UCSD-AML1 (cell line): ENCODE results near the gene LAMB4.

Experiments used
- DNase-seq: peaks from one replicate; lab custom pipeline; 2025; ENCODE audit not compliant: unreplicated experiment; lab: John Stamatoyannopoulos, UW

LAMB4 gene

DNA sequence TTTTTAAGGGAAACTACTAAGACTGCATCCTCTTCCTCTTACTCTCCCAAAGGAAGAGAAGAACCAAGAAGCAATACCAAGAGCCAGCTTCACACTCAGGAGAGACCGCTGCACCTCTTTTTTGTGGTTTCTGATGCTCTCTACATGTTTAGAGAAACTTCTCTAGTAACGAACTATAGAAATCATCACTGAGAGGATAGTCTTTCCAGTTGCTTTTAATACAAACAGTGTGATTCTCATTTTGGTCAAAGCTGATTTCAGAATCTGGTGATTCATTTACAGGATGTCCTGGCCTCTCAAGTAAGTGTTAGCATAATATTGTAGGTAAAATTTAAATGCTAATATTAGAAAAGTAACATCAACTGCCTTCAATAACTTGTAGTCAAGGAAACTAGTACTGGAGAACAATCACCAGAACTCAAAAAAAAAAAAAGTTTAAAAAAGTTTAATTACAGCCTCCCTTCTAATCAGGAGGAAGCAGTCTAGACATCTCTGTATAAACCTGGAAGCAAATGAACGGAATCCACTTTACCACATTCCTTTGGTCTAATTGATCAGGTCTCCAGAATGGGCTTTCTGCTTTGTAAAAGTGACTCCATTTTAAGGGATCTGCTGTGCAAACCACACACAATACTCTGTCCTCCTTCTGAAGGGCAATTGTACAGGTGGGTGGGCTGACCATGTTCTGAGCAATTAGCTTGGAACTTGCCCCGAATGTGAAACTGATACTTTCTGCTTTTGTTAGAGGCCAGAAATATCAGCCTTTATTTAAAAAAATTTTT is 130.2 kb downstream of the LAMB4 start:
- no peak for DNase-seq

GRCh38 chr7:107998660-107999480 is 131.3 kb downstream of the LAMB4 start:
- no peak for DNase-seq

DNA sequence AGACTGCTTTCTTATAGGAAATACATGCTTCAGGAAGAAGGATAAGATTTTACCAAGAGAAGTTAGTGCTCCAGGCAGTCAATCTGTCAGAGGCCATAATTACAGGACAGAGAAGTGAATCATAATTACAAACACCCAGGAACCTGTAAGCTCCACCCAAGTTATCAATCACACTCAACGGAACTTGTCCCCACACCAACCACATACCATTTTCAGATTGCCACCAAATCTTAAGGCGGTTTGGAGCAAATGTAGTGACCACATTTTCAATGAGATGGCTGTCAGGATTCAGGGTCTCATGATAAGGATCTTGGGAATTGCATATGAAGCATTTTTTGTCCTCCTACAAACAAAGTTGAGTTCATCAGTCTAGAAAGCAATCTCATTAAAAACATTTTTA is 132.0 kb downstream of the LAMB4 start:
- no peak for DNase-seq

GRCh38 chr7:107996072-107996882 is 133.9 kb downstream of the LAMB4 start:
- no peak for DNase-seq

GRCh38 chr7:107995184-107996071 is 134.7 kb downstream of the LAMB4 start:
- DNase-seq = no peak

GRCh38 chr7:107994421-107995030 is 135.6 kb downstream of the LAMB4 start:
- DNase-seq = no peak

DNA sequence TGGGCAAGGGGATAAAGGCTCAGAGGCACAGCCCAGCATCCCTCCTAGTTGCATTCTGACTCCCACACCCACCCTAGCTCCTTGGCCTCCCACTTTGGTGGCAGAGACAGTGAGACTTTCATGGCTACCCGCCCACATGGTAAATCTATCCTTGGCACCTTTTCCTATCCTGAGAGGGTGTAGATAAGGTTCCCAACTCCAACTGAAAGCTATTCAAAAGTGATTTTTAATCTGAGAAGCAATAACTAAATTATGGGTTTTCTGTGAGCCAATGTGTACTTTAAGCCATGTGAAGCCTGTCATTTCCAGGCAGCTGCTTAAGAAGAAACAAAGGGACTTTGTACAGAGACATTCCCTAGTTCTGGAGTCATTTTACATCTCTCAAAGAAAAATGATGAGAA is 136.3 kb downstream of the LAMB4 start:
- DNase-seq = no peak

GRCh38 chr7:107989618-107990373 is 140.4 kb downstream of the LAMB4 start:
- no peak for DNase-seq

DNA sequence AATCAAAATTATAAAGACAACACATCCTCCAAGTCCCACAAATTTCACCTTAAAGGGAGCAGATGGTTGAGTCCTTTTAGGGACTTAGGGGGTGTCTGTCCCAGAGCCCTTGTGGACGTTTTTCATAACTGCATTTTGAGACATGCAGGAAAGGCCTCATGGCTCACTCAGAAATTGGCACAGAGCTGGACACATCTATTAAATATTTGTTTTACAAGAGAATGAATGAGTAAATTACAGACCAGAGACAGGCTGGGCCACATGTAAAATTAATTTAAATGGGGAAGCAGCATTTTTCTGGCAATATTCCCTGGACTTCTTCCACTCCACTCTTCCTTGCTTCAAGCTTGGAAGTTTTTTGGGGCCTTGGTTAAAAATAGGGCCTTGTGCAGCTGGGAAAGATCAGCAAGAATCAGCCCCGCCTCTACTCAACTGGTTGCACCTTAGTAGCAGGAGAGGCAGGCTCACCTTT is 147.2 kb downstream of the LAMB4 start:
- DNase-seq = no peak

- DNase-seq = no peak
Observed at GRCh38 chr7:107982042-107982840, 147.9 kb downstream of the LAMB4 start.

DNA sequence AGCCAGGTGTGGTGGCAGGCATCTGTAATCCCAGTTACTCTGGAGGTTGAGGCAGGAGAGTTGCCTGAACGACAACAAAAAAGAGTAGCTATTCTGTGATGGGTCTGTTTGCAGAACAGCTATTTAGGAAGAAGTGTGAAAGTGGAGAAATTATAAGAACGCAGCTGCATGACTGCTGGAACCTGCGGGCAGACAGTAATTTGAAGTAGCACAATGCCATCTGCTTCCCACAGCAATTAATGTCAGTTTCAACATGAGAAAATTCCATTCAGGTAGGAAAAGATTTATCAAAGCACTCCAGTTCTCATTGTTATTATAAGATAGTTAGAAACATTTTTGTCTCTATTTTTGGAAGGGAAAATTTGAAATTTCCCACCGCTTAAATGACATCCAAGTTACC is 148.7 kb downstream of the LAMB4 start:
- DNase-seq = no peak

DNA sequence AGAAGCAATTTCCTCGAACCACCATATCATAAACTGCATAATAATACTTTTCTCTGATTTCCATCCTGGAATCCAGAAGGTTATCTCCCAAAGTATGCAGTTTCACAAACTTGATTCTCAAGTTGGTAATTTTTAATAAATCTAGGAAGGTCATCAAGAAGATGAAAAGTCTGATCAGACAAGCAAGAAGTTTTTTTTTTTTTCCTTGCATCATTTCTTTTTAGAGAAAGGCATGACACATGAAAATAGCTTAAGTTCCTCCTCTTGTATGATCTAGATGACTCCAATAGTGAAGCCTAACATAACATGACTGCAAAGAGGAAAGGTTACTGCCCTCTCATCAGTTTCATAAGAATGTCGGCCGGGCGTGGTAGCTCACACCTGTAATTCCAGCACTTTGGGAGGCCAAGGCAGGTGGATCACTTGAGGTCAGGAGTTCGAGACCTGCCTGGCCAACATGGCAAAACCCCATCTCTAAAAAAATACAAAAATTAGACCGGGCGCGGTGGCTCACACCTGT is 149.4 kb downstream of the LAMB4 start:
- no peak for DNase-seq

- no peak for DNase-seq
Observed at GRCh38 chr7:107980171-107980570, 150.0 kb downstream of the LAMB4 start.

- DNase-seq = no peak
Observed at GRCh38 chr7:107978815-107979408, 151.2 kb downstream of the LAMB4 start.

- DNase-seq = no peak
Observed at GRCh38 chr7:107977048-107977447, 153.1 kb downstream of the LAMB4 start.

GRCh38 chr7:107976620-107977019 is 153.5 kb downstream of the LAMB4 start:
- no peak for DNase-seq

- no peak for DNase-seq
Observed at GRCh38 chr7:107975394-107976013, 154.7 kb downstream of the LAMB4 start.
